ENCODE measurements around the gene KPNA2.
"Not testable (repeated sequence)": the region's sequence is repeated elsewhere in the genome, so short reads cannot be mapped to it uniquely, and the experiment has no call there.

KPNA2 gene

GRCh38 chr17:68065366-68065765 lies 29.8 kb downstream of the KPNA2 start:
- DNase-seq: not testable (repeated sequence)

- not testable (repeated sequence) for DNase-seq
These were observed 33.0 kb downstream of the KPNA2 start for GRCh38 chr17:68068512-68068911.

- DNase-seq: not testable (repeated sequence)
These were observed 35.3 kb downstream of the KPNA2 start for GRCh38 chr17:68070582-68071444.

- DNase-seq: no peak
These were observed 38.7 kb downstream of the KPNA2 start for GRCh38 chr17:68074279-68074678.

- DNase-seq: not testable (repeated sequence)
These were observed 40.5 kb downstream of the KPNA2 start for GRCh38 chr17:68075953-68076607.

- not testable (repeated sequence) for DNase-seq
These were observed 42.0 kb downstream of the KPNA2 start for GRCh38 chr17:68077498-68077897.

- no peak for DNase-seq
These were observed 45.0 kb downstream of the KPNA2 start for GRCh38 chr17:68080411-68081150.

- not testable (repeated sequence) for DNase-seq
These were observed 46.0 kb downstream of the KPNA2 start for GRCh38 chr17:68081305-68082265.

- no peak for DNase-seq
These were observed 50.3 kb downstream of the KPNA2 start for GRCh38 chr17:68085771-68086381.

GRCh38 chr17:68086666-68087065 lies 51.1 kb downstream of the KPNA2 start:
- not testable (repeated sequence) for DNase-seq

GRCh38 chr17:68087131-68087623 lies 51.6 kb downstream of the KPNA2 start:
- DNase-seq: not testable (repeated sequence)

- DNase-seq: no peak
These were observed 52.3 kb downstream of the KPNA2 start for GRCh38 chr17:68087851-68088250.

GRCh38 chr17:68089881-68090280 lies 54.3 kb downstream of the KPNA2 start:
- no peak for DNase-seq

GRCh38 chr17:68094481-68095078 lies 59.0 kb downstream of the KPNA2 start:
- DNase-seq: no peak

GRCh38 chr17:68095205-68095811 lies 59.8 kb downstream of the KPNA2 start:
- no peak for DNase-seq

- DNase-seq: no peak
These were observed 60.6 kb downstream of the KPNA2 start for GRCh38 chr17:68096111-68096510.
